ENCODE results near the gene LINC00237.

LINC00237 gene

DNA sequence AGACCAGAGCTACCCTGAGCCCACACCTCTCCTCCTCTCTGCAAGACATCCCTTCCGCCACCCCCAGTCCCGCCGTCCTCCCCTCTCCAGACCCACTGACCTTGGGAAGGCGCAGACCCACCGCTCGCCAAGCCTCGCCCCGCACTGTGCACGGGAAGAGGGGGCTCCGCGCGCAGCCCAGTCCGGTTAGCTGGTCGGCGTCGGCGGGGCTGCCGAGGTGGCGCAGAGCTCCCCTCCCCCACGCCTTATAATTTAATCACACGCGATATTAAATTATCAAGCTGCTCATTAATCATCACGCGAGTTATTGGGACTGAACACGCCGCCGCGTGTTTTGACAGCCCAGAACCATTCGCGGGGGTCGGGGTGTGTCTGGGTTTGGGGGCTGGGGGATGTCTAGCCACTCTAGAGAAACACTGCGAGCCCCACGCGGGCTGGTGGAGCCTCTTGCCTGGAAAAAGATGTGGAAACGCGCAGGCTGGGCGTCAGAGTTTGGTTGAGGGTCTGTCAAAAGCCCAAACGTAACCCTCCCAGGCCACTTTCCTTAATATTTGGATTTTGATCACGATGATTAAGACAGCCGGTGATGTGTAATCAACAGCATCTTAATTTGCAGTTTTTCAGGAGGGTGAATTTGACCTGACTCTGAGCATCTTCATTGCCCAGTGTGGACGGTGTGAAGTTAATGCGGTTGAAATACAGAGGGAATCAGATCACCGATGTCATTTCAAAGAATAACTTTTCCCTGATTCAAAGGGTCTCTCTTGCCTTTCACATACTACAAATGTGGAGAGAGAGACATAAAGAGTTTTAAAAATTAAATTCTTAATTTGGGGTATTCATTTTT is at the start of gene LINC00237:
TSS of gene LINC00237 (minus strand) at position 188 of the 847 bp plus-strand sequence.
- no peak within 1 kb of the TSS for H3K4me3 ChIP-seq (ENCODE audit: low read length)
- H3K9me3 ChIP-seq (ENCODE audit: control insufficient read depth, insufficient read depth, low read length), result no peaks in the 10 kb centered on the region
- no peaks in the 10 kb centered on the region for H3F3A ChIP-seq (ENCODE audit: control insufficient read depth, insufficient read depth)
- peaks cover 41% of the 10 kb centered on the region for H3K27me3 ChIP-seq (ENCODE audit: control insufficient read depth, low read length)
- H3K4me1 ChIP-seq (ENCODE audit: control insufficient read depth, low read length), result peaks cover 17% of the 10 kb centered on the region
- no peak for TF ChIP-seq CTCF (IDR thresholded peaks at IDR 0.05; ENCODE audit: low read depth, low read length, poor library complexity, severe bottlenecking)
- no peak for TF ChIP-seq EZH2phosphoT487 (IDR thresholded peaks at IDR 0.05; ENCODE audit: borderline replicate concordance, low read length)
- H4K20me1 ChIP-seq (ENCODE audit: control insufficient read depth, insufficient read depth, low read depth, low read length), result no peaks in the 10 kb centered on the region
- no peaks in the 10 kb centered on the region for H3K36me3 ChIP-seq (ENCODE audit: control insufficient read depth, low read length)
- no peak within 1 kb of the TSS for H3K27ac ChIP-seq (ENCODE audit: low read depth, low read length)
- H3K79me2 ChIP-seq (ENCODE audit: control insufficient read depth, low read length), result no peaks in the 10 kb centered on the region
- no peaks in the 10 kb centered on the region for H3K9me2 ChIP-seq (replicated peaks; ENCODE audit: control insufficient read depth, low read length)
- no peak within 1 kb of the TSS for H3K4me2 ChIP-seq (ENCODE audit: low read length)

DNA sequence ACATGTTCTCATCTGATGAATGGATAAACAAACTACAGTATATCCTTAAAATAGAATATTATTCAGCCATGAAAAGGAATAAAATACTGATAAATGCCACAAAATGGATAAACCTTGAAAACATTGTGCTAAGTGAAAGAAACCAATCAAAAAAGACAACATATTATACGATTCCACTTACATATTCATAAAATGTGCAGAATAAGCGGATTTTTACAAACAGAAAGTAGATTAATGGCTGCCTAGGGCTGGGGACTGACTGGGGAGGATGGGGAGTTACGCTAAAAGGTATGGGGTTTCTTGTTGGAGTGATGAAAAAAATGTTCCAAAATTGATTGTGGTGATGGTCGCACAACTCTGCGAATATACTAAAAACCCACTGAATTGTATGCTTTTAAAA is 49.1 kb upstream of the LINC00237 start:
- H3K79me2 ChIP-seq (ENCODE audit: control insufficient read depth, low read length), result no peaks in the 10 kb centered on the region
- H4K20me1 ChIP-seq (ENCODE audit: control insufficient read depth, insufficient read depth, low read depth, low read length), result no peaks in the 10 kb centered on the region
- H3K27me3 ChIP-seq (ENCODE audit: control insufficient read depth, low read length), result no peaks in the 10 kb centered on the region
- no peak overlapping the region for H3K27ac ChIP-seq (ENCODE audit: low read depth, low read length)
- no peaks in the 10 kb centered on the region for H3K9me3 ChIP-seq (ENCODE audit: control insufficient read depth, insufficient read depth, low read length)
- H3K4me3 ChIP-seq (ENCODE audit: low read length), result no peak overlapping the region
- H3K36me3 ChIP-seq (ENCODE audit: control insufficient read depth, low read length), result no peaks in the 10 kb centered on the region
- H3K4me2 ChIP-seq (ENCODE audit: low read length), result no peak overlapping the region
- no peak for TF ChIP-seq EZH2phosphoT487 (IDR thresholded peaks at IDR 0.05; ENCODE audit: borderline replicate concordance, low read length)
- TF ChIP-seq CTCF (IDR thresholded peaks at IDR 0.05; ENCODE audit: low read depth, low read length, poor library complexity, severe bottlenecking), result no peak
- peaks cover 3% of the 10 kb centered on the region; the same call in 1 of the 2 replicates for H3F3A ChIP-seq (ENCODE audit: control insufficient read depth, insufficient read depth)
- no peaks in the 10 kb centered on the region for H3K9me2 ChIP-seq (replicated peaks; ENCODE audit: control insufficient read depth, low read length)
- peaks cover 23% of the 10 kb centered on the region for H3K4me1 ChIP-seq (ENCODE audit: control insufficient read depth, low read length)

GRCh38 chr20:21154692-21155091 is 48.5 kb upstream of the LINC00237 start:
- Histone ChIP-seq H3K4me3 (ENCODE audit: low read length) (no peak overlapping the region), H3K79me2 (ENCODE audit: control insufficient read depth, low read length) (no peaks in the 10 kb centered on the region), H3K9me3 (ENCODE audit: control insufficient read depth, insufficient read depth, low read length) (no peaks in the 10 kb centered on the region), H3K27me3 (ENCODE audit: control insufficient read depth, low read length) (no peaks in the 10 kb centered on the region), H3F3A (ENCODE audit: control insufficient read depth, insufficient read depth) (peaks cover 3% of the 10 kb centered on the region; the same call in 1 of the 2 replicates), H3K9me2 (replicated peaks; ENCODE audit: control insufficient read depth, low read length) (no peaks in the 10 kb centered on the region), H3K36me3 (ENCODE audit: control insufficient read depth, low read length) (no peaks in the 10 kb centered on the region), H4K20me1 (ENCODE audit: control insufficient read depth, insufficient read depth, low read depth, low read length) (no peaks in the 10 kb centered on the region), H3K4me2 (ENCODE audit: low read length) (no peak overlapping the region), H3K4me1 (ENCODE audit: control insufficient read depth, low read length) (peaks cover 19% of the 10 kb centered on the region), H3K27ac (ENCODE audit: low read depth, low read length) (no peak overlapping the region)
- TF ChIP-seq CTCF (IDR thresholded peaks at IDR 0.05; ENCODE audit: low read depth, low read length, poor library complexity, severe bottlenecking), result no peak
- TF ChIP-seq EZH2phosphoT487 (IDR thresholded peaks at IDR 0.05; ENCODE audit: borderline replicate concordance, low read length), result no peak
